IMR-90 (cell line): ENCODE data around the gene HOXA5. TPM values are rescaled to one million over a fixed set of nuclear protein-coding genes. Genes with fewer than 3 reads are reported as not detected.

Experiments
- ATAC-seq: fragments of 200-7000 bp; cut with Tn5 transposase; 2 replicates; pipeline ENCODE4 v1.9.1; 2020; ENCODE audit warnings: low read depth, mild to moderate bottlenecking, moderate library complexity
- BruUV-seq: library from RNA; stranded (reverse); fragments of 400-500 nt; replicated peaks from 2 replicates; lab custom pipeline; 2021; lab: Mats Ljungman, UMichigan
- CTCF ChIA-PET: fragments of 300-600 bp; formaldehyde crosslinking; extraction: SDS; loops from one replicate; lab custom pipeline; 2021; ENCODE audit warnings: antibody characterized with exemption; lab: Yijun Ruan, JAX
- POLR2A ChIA-PET: fragments of 300-600 bp; sonication (Branson Sonifier 250); formaldehyde crosslinking; loops from one replicate; lab custom pipeline; 2022; ENCODE audit warnings: antibody characterized with exemption; ENCODE audit not compliant: unreplicated experiment; lab: Charles Lee
- DNase-seq: peaks from one replicate; pipeline ENCODE4 v3.0.0; 2013
- H2AFZ ChIP-seq: replicated peaks from 2 replicates; pipeline ENCODE3; 2013; ENCODE audit warnings: low read length, mild to moderate bottlenecking; ENCODE audit not compliant: poor library complexity
- H2AK5ac ChIP-seq: 2 replicates; pipeline ENCODE4 v1.6.1; 2013; ENCODE audit warnings: low read depth, low read length, inconsistent platforms
- H2AK9ac ChIP-seq: replicated peaks from 2 replicates; pipeline ENCODE3; 2013; ENCODE audit warnings: mild to moderate bottlenecking, low read depth, low read length, moderate library complexity; ENCODE audit not compliant: poor library complexity
- H2BK120ac ChIP-seq: 2 replicates; pipeline ENCODE4 v1.6.1; 2013; ENCODE audit warnings: low read depth, low read length, inconsistent platforms
- H2BK15ac ChIP-seq: 3 replicates; pipeline ENCODE4 v1.6.1; 2013; ENCODE audit warnings: low read depth, low read length, inconsistent platforms
- H2BK20ac ChIP-seq: 2 replicates; pipeline ENCODE4 v1.6.1; 2013; ENCODE audit warnings: low read depth, mild to moderate bottlenecking, inconsistent platforms, low read length, moderate library complexity
- H2BK5ac ChIP-seq: 2 replicates; pipeline ENCODE4 v1.6.1; 2013; ENCODE audit warnings: mild to moderate bottlenecking, low read depth, low read length, inconsistent platforms; ENCODE audit not compliant: poor library complexity, severe bottlenecking
- H3K14ac ChIP-seq: replicated peaks from 2 replicates; pipeline ENCODE4 v1.6.1; 2013; ENCODE audit warnings: low read depth, low read length, inconsistent platforms
- H3K18ac ChIP-seq: 2 replicates; pipeline ENCODE4 v1.6.1; 2013; ENCODE audit warnings: low read depth, low read length, control low read depth
- H3K23ac ChIP-seq: 2 replicates; pipeline ENCODE4 v1.6.1; 2013; ENCODE audit warnings: low read depth, low read length, inconsistent platforms
- H3K27ac ChIP-seq: 2 replicates; pipeline ENCODE4 v1.5.1; 2013; ENCODE audit warnings: mild to moderate bottlenecking, control low read depth, low read length; ENCODE audit not compliant: insufficient read depth
- H3K27me3 ChIP-seq: 2 replicates; pipeline ENCODE4 v1.6.1; 2013; ENCODE audit warnings: low read length; ENCODE audit not compliant: control insufficient read depth, insufficient read depth
- H3K36me3 ChIP-seq: 2 replicates; pipeline ENCODE4 v1.6.1; 2013; ENCODE audit warnings: low read length, mixed read lengths; ENCODE audit not compliant: control insufficient read depth, insufficient read depth
- H3K4ac ChIP-seq: 2 replicates; pipeline ENCODE4 v1.6.1; 2013; ENCODE audit warnings: low read depth, low read length, inconsistent platforms
- H3K4me1 ChIP-seq: 2 replicates; pipeline ENCODE4 v1.6.1; 2013; ENCODE audit warnings: low read length, mixed read lengths; ENCODE audit not compliant: control insufficient read depth, insufficient read depth
- H3K4me2 ChIP-seq: 2 replicates; pipeline ENCODE4 v1.6.1; 2013; ENCODE audit warnings: low read depth, mild to moderate bottlenecking, control low read depth, low read length, moderate library complexity
- H3K4me3 ChIP-seq: 2 replicates; pipeline ENCODE4 v1.5.1; 2013; ENCODE audit warnings: low read depth, mild to moderate bottlenecking, control low read depth, low read length, moderate library complexity; ENCODE audit not compliant: insufficient read depth
- H3K56ac ChIP-seq: 2 replicates; pipeline ENCODE4 v1.6.1; 2013; ENCODE audit warnings: low read length, inconsistent platforms; ENCODE audit not compliant: insufficient read depth; ENCODE audit errors: extremely low read depth
- H3K79me1 ChIP-seq, 2 experiments: 2 replicates each; pipeline ENCODE4 v1.6.1; 2013; ENCODE audit warnings: low read length in 2 of 2, inconsistent platforms in 1 of 2, low read depth in 1 of 2
- H3K9ac ChIP-seq: 2 replicates; pipeline ENCODE4 v1.6.1; 2013; ENCODE audit warnings: low read depth, low read length, control low read depth
- H3K9me1 ChIP-seq: 2 replicates; pipeline ENCODE4 v1.6.1; 2013; ENCODE audit warnings: low read length, inconsistent platforms; ENCODE audit not compliant: insufficient read depth
- H3K9me3 ChIP-seq: 2 replicates; pipeline ENCODE4 v1.6.1; 2013; ENCODE audit warnings: low read length; ENCODE audit not compliant: control insufficient read depth, insufficient read depth
- H4K20me1 ChIP-seq: 2 replicates; pipeline ENCODE4 v1.6.1; 2013; ENCODE audit warnings: low read length, inconsistent platforms; ENCODE audit not compliant: insufficient read depth
- H4K5ac ChIP-seq: 2 replicates; pipeline ENCODE4 v1.6.1; 2013; ENCODE audit warnings: mild to moderate bottlenecking, low read depth, low read length, control low read depth
- H4K8ac ChIP-seq, 2 experiments: 2 replicates each; pipeline ENCODE4 v1.6.1; 2013; ENCODE audit warnings: low read depth in 2 of 2, low read length in 2 of 2, control low read depth in 1 of 2, inconsistent platforms in 1 of 2
- H4K91ac ChIP-seq: 2 replicates; pipeline ENCODE4 v1.6.1; 2013; ENCODE audit warnings: low read depth, low read length, inconsistent platforms; ENCODE audit not compliant: insufficient read depth
- CTCF ChIP-seq: conservative IDR thresholded peaks from 2 replicates; pipeline ENCODE4 v1.5.1; 2012; ENCODE audit warnings: mild to moderate bottlenecking, low read depth, low read length, improper control_type of control experiment
- MAFK ChIP-seq: IDR thresholded peaks from 2 replicates; pipeline ENCODE4 v1.6.1; 2012; ENCODE audit warnings: low read depth, low read length, improper control_type of control experiment
- POLR2A ChIP-seq: IDR thresholded peaks from 2 replicates; pipeline ENCODE4 v1.6.1; 2012; ENCODE audit warnings: mild to moderate bottlenecking, low read depth, low read length
- RAD21 ChIP-seq: IDR thresholded peaks from 2 replicates; pipeline ENCODE4 v1.6.1; 2012; ENCODE audit warnings: low read length, improper control_type of control experiment
- SMC3 ChIP-seq: fragments of 150-350 bp; IDR thresholded peaks from 2 replicates; pipeline ENCODE4 v1.6.1; 2016; ENCODE audit warnings: low read depth, mild to moderate bottlenecking, antibody characterized with exemption, low read length, moderate library complexity
- WGBS, 2 experiments: methylation state at CpG; one replicate each; pipeline versions ENCODE4 v1.1.5 to v1.1.7; 2013; ENCODE audit warnings: missing lambda C conversion rate in 2 of 2; ENCODE audit not compliant: insufficient read length in 1 of 2; ENCODE audit errors: extremely low coverage in 2 of 2; 5-methylcytosine and 5-hydroxymethylcytosine counted together
- dilution Hi-C: fragments of 300-500 bp; cut with HindIII; formaldehyde crosslinking; loops from one replicate; pipeline ENCODE4 v1.14.3; 2018; ENCODE audit warnings: low sequenced_read_pairs; ENCODE audit not compliant: unreplicated experiment
- in situ Hi-C: fragments of 300-500 bp; cut with MboI; formaldehyde crosslinking; loops from 3 replicates; pipeline ENCODE4 v1.14.3; 2019; ENCODE audit warnings: low sequenced_read_pairs, inconsistent platforms, mixed read lengths
- intact Hi-C: fragments of 100-400 bp; cut with micrococcal nuclease; formaldehyde crosslinking; loops from 2 replicates; pipeline ENCODE4 v1.10.0; 2022
- polyA plus RNA-seq, 3 experiments: library from polyadenylated mRNA; depleted of rRNA; stranded (reverse); fragments of >200 nt; gene quantifications; 2 replicates each; pipeline ENCODE4 v1.2.3, GENCODE V29; 2012; ENCODE audit warnings: low replicate concordance in 1 of 3
- total RNA-seq: library from RNA; depleted of rRNA; stranded (reverse); fragments of >200 nt; gene quantifications from 2 replicates; pipeline ENCODE4 v1.2.3, GENCODE V29; 2012

The HOXA5 gene
- total and polyA plus RNA-seq, 2 of the 4 experiments (the other 2 are of a cell fraction): 19.9 to 29.4 TPM

DNA sequence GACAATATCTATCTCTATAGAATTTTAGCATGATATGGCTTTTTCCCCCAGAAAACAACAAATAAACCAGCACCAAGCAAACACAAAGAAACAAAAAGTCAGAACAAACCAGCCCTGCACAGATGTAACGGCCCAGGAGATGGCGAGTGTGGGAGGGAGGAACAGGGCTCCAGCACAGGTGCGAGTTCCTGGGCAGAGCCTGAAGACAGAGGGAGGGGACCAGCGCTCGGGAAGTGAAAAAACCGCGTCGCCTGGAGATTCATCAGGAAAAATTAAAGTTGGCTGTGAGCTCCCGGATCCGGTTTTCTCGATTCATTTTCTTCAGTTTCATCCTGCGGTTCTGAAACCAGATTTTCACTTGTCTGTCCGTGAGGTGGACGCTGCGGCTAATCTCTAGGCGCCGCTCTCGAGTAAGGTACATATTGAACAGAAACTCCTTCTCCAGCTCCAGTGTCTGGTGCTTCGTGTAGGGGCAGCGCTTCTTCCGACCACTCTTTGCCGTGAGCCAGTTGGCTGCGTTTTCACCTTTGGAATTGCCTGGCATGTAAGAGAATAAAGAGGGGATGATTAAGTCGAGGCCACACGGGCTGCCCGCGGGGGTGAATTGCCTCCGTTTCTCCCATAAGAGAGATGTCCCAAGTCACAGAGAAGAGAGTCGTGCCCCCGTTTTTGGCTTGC lies 28.3 kb upstream of the HOXA5 start:
- DNase-seq: no peak
- H3K27me3 ChIP-seq: peaks cover 93% of the 10 kb centered on the region

More for the DNA sequence above, 28.3 kb upstream of the HOXA5 start:
- peaks cover 19% of the 10 kb centered on the region for H3K9me3 ChIP-seq
- no peak overlapping the region for H2AK5ac ChIP-seq
- H3K9me1 ChIP-seq: no peaks in the 10 kb centered on the region
- WGBS, 2 experiments: 12% methylated on average over 15 of the region's 30 CpGs; no CpG with 5 or more reads in 1 of the 2 experiments
- no peak overlapping the region; the same call in 1 of the 2 replicates for H3K23ac ChIP-seq
- POLR2A ChIA-PET: no interaction called here
- no peak overlapping the region for H2BK120ac ChIP-seq
- H3K27ac ChIP-seq: no peak overlapping the region
- no peak overlapping the region for H4K91ac ChIP-seq
- no peak overlapping the region for H3K4ac ChIP-seq
- no peaks in the 10 kb centered on the region for H3K4me1 ChIP-seq
- BruUV-seq: no TSS peak
- intact Hi-C loops: no loop called here
- H4K8ac ChIP-seq: no peak overlapping the region
- no peaks in the 10 kb centered on the region for H3K79me1 ChIP-seq
- no peaks in the 10 kb centered on the region for H3K36me3 ChIP-seq
- H2AK9ac ChIP-seq: no peak overlapping the region
- dilution Hi-C loops: no loop called here
- H4K20me1 ChIP-seq: peaks cover 19% of the 10 kb centered on the region; the same call in 1 of the 2 replicates
- ATAC-seq: no peak
- no peak overlapping the region for H3K14ac ChIP-seq
- no peak for TF ChIP-seq POLR2A
- TF ChIP-seq SMC3: no peak
- TF ChIP-seq MAFK: no peak
- TF ChIP-seq CTCF: no peak
- no peak for TF ChIP-seq RAD21
- H4K5ac ChIP-seq: no peak overlapping the region
- no peak overlapping the region for H3K4me2 ChIP-seq
- no peak overlapping the region for H3K4me3 ChIP-seq
- H3K9ac ChIP-seq: no peak overlapping the region
- no peak overlapping the region for H2BK20ac ChIP-seq
- H3K18ac ChIP-seq: no peak overlapping the region
- H2AFZ ChIP-seq: peak overlapping the region; percentile 16
- in situ Hi-C loops: no loop called here
- CTCF ChIA-PET: no interaction called here
- no peak overlapping the region for H2BK5ac ChIP-seq
- H3K56ac ChIP-seq: no peak overlapping the region
- H2BK15ac ChIP-seq: no peak overlapping the region
